Mesendoderm (in vitro differentiated cells): Measurements from ENCODE around the gene COX7A2.

ENCODE experiments used
- DNase-seq: peaks from one replicate; pipeline ENCODE4 v3.0.0; 2013
- H2AK5ac ChIP-seq: 2 replicates; pipeline ENCODE4 v1.6.1; 2013; ENCODE audit warnings: low read length, inconsistent platforms
- H2BK120ac ChIP-seq: 2 replicates; pipeline ENCODE4 v1.6.1; 2013; ENCODE audit warnings: low read depth, mild to moderate bottlenecking, low read length, moderate library complexity, mixed read lengths
- H2BK15ac ChIP-seq: replicated peaks from 2 replicates; pipeline ENCODE4 v1.6.1; 2013; ENCODE audit warnings: low read depth, mild to moderate bottlenecking, moderate library complexity
- H2BK5ac ChIP-seq: 2 replicates; pipeline ENCODE4 v1.6.1; 2013; ENCODE audit warnings: low read length, inconsistent platforms
- H3K18ac ChIP-seq: 2 replicates; pipeline ENCODE4 v1.6.1; 2013; ENCODE audit warnings: mild to moderate bottlenecking, low read length, mixed read lengths
- H3K23ac ChIP-seq: one replicate; pipeline ENCODE4 v1.6.1; 2013; ENCODE audit warnings: low read length
- H3K27ac ChIP-seq: 2 replicates; pipeline ENCODE4 v1.5.1; 2013; ENCODE audit warnings: low read depth, mild to moderate bottlenecking, inconsistent platforms, low read length, moderate library complexity
- H3K27me3 ChIP-seq: 2 replicates; pipeline ENCODE4 v1.6.1; 2013; ENCODE audit warnings: low read length, control low read depth, mild to moderate bottlenecking, inconsistent platforms; ENCODE audit not compliant: insufficient read depth, poor library complexity
- H3K36me3 ChIP-seq: 2 replicates; pipeline ENCODE4 v1.6.1; 2013; ENCODE audit warnings: low read length, inconsistent platforms; ENCODE audit not compliant: control insufficient read depth, insufficient read depth
- H3K4ac ChIP-seq: one replicate; pipeline ENCODE4 v1.6.1; 2013; ENCODE audit warnings: low read depth, mild to moderate bottlenecking, low read length, moderate library complexity
- H3K4me1 ChIP-seq: 2 replicates; pipeline ENCODE4 v1.6.1; 2013; ENCODE audit warnings: low read depth, low read length, inconsistent platforms; ENCODE audit not compliant: control insufficient read depth
- H3K4me2 ChIP-seq: 2 replicates; pipeline ENCODE4 v1.6.1; 2013; ENCODE audit warnings: low read length
- H3K4me3 ChIP-seq: 2 replicates; pipeline ENCODE4 v1.5.1; 2013; ENCODE audit warnings: mild to moderate bottlenecking, low read length
- H3K56ac ChIP-seq: one replicate; pipeline ENCODE4 v1.6.1; 2013; ENCODE audit warnings: low read length
- H3K79me1 ChIP-seq: 2 replicates; pipeline ENCODE4 v1.6.1; 2013; ENCODE audit warnings: low read length, inconsistent platforms
- H3K79me2 ChIP-seq: 2 replicates; pipeline ENCODE4 v1.6.1; 2013; ENCODE audit warnings: mild to moderate bottlenecking, low read length; ENCODE audit not compliant: control insufficient read depth, insufficient read depth
- H3K9ac ChIP-seq: 2 replicates; pipeline ENCODE4 v1.6.1; 2013; ENCODE audit warnings: low read length, inconsistent platforms
- H4K5ac ChIP-seq: one replicate; pipeline ENCODE4 v1.6.1; 2013; ENCODE audit warnings: low read length
- H4K8ac ChIP-seq: one replicate; pipeline ENCODE4 v1.6.1; 2013; ENCODE audit warnings: low read depth, mild to moderate bottlenecking, control low read depth, low read length, moderate library complexity
- WGBS: extraction: QIAGEN DNeasy Blood & Tissue Kit; methylation state at CpG from one replicate; pipeline ENCODE4 v1.1.7; 2013; ENCODE audit warnings: low lambda C conversion rate, missing lambda C conversion rate; ENCODE audit not compliant: insufficient coverage; ENCODE audit errors: extremely low coverage; 5-methylcytosine and 5-hydroxymethylcytosine counted together

COX7A2 gene

DNA sequence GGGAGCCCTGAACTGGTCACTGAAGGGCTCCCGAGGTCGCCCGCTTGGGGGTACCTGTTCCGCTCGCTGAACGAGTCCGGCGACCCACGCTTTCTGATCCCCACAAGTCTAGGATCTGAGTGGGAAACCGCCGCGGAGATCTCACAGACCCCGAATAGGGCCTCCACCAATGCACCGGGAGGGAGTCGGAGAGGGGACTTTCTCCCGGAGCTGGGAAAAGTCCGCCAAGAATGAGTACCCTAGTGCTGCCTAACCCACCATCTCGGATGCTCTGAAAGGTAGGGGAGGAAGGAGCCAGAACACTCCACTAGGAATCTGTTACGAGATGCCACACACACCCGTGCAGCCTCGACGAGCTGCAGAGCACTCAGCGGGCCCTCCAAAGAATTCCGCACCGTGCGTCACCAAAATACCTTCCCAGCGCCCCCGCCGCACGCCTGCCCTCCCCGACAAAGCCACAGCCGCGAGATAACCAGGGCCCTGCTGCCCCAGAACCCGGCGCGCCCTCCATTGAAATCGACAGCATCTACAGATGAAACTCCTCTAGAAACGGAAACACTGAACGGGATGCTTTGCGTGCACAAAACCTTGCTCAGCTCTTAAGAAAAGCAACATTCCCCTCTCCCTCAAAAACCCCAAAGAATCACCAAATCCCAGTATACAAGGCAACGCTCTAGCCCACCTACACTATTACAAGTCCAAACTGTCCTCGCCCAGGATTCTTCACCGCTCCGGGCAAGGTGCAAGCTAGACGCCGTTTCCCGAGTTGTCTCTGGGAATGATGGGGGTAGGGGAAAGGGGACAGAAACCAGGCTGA lies 38.4 kb downstream of the COX7A2 start:
- no peak overlapping the region for H2BK5ac ChIP-seq
- H3K36me3 ChIP-seq = no peaks in the 10 kb centered on the region
- DNase-seq = peak; percentile 67
- no peak overlapping the region for H2BK15ac ChIP-seq
- H4K5ac ChIP-seq = no peak overlapping the region
- H4K8ac ChIP-seq = no peak overlapping the region
- H3K27me3 ChIP-seq = peaks cover 46% of the 10 kb centered on the region
- no peak overlapping the region for H3K4ac ChIP-seq
- no peak overlapping the region for H2AK5ac ChIP-seq
- H3K79me1 ChIP-seq = no peaks in the 10 kb centered on the region
- no peak overlapping the region for H3K9ac ChIP-seq
- H3K4me3 ChIP-seq = no peak overlapping the region
- no peak overlapping the region for H2BK120ac ChIP-seq
- H3K18ac ChIP-seq = no peak overlapping the region
- H3K4me2 ChIP-seq = peak overlapping the region; percentile 71
- no peaks in the 10 kb centered on the region for H3K4me1 ChIP-seq
- no peak overlapping the region for H3K23ac ChIP-seq
- H3K27ac ChIP-seq = no peak overlapping the region
- WGBS = no CpG with 5 or more reads among the region's 47 CpGs
- peak overlapping the region; percentile 44 for H3K56ac ChIP-seq
- H3K79me2 ChIP-seq = no peaks in the 10 kb centered on the region

DNA sequence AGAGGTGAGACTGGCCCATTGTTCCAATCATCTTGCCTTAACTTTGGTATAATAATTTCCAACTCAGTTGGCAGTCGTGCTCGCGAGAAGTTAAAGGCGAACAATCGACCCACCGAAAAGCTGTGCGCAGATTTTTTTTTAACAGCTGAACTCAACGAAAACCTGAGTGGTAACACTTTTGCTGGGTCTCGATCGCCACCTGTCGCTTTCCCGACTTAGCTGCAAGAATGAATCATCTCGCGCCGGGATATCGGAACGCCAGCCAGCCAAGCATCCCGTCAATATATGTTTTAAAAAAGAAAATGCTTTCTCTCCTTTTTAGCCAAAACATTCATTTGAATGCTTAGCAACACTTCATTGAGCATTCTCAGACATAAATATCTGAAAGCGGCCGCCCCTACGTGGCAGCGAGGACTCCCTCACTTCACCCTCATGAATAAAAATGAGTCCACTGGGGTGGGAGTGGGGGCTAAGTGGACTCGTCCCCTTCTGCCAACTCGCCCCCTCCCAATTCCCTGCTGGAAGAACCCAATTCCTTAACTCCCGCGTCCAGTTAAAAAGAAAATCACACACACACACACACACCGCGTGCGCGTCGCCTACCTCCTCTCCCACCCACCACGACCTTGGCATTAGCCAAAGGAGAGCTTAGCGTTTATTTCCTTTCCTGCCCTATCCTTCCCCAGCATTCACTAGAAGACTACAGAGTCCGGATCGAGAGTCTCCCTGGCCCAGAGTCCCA lies 39.2 kb downstream of the COX7A2 start:
- no peak overlapping the region for H4K8ac ChIP-seq
- DNase-seq = peak; percentile 85
- H2BK15ac ChIP-seq = no peak overlapping the region
- no peak overlapping the region for H3K18ac ChIP-seq
- no peak overlapping the region for H3K4me3 ChIP-seq
- H3K36me3 ChIP-seq = no peaks in the 10 kb centered on the region
- H3K4me1 ChIP-seq = no peaks in the 10 kb centered on the region
- no CpG with 5 or more reads among the region's 35 CpGs for WGBS
- H3K56ac ChIP-seq = no peak overlapping the region
- no peaks in the 10 kb centered on the region for H3K79me2 ChIP-seq
- H3K79me1 ChIP-seq = no peaks in the 10 kb centered on the region
- H4K5ac ChIP-seq = no peak overlapping the region
- H2BK5ac ChIP-seq = no peak overlapping the region
- H3K27ac ChIP-seq = no peak overlapping the region
- H3K9ac ChIP-seq = no peak overlapping the region
- peaks cover 46% of the 10 kb centered on the region for H3K27me3 ChIP-seq
- H3K4ac ChIP-seq = no peak overlapping the region
- no peak overlapping the region for H2AK5ac ChIP-seq
- H3K4me2 ChIP-seq = peak overlapping the region; percentile 71
- H2BK120ac ChIP-seq = no peak overlapping the region
- H3K23ac ChIP-seq = no peak overlapping the region

DNA sequence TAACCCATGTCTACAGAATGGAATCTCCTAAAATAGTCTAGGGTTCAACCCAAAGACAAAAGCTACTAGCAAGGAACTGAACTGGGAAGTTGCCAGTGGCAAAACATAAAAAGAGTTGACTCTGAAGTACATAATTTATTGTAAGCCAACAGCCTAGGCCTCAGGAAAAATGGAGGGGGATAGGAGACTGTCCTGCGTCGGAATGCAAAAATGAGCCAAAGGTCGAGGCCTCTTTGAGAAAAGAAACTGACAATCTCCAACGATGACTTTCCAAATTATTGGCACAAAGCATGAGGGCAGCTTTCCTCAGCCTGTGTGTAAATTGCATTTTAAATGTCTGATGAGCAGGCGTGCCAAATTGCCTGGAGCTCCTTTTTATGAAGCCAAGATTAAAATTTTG lies 39.9 kb downstream of the COX7A2 start:
- Histone ChIP-seq H3K4me2 (no peak overlapping the region), H3K23ac (no peak overlapping the region), H3K4me1 (no peaks in the 10 kb centered on the region), H3K18ac (no peak overlapping the region), H2AK5ac (no peak overlapping the region), H4K8ac (no peak overlapping the region), H3K9ac (no peak overlapping the region), H3K4ac (no peak overlapping the region), H3K27ac (no peak overlapping the region), H3K36me3 (no peaks in the 10 kb centered on the region), H2BK5ac (no peak overlapping the region), H2BK15ac (no peak overlapping the region), H3K56ac (no peak overlapping the region), H3K27me3 (peaks cover 46% of the 10 kb centered on the region), H4K5ac (no peak overlapping the region), H3K79me1 (no peaks in the 10 kb centered on the region), H3K4me3 (no peak overlapping the region), H2BK120ac (no peak overlapping the region), H3K79me2 (no peaks in the 10 kb centered on the region)
- DNase-seq = no peak
- no CpG with 5 or more reads among the region's 5 CpGs for WGBS

DNA sequence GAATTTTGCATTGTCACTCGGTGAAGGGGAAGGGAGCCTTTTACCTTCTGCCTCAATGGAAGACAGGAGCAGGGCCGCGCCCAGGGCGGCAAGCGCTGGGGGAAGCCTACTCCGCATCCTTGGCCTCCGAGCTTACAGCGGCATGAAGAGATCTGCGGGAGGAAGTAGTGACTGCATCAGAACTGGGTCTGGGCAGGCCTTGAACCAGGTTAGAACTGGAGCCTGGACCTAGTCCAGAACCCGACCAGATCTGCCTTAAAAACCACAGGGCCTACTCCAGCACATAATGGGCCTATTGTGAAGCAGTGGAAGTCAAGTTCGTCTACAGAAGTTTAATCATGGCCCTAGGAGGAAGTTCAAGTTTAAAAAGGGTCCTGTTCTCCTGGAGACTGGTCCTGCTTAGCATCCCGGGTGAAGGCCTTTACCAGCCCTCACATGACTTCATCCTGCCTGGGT lies 40.9 kb downstream of the COX7A2 start:
- Histone ChIP-seq H2BK15ac (no peak overlapping the region), H3K27ac (no peak overlapping the region), H3K9ac (no peak overlapping the region), H3K4me2 (no peak overlapping the region), H3K36me3 (no peaks in the 10 kb centered on the region), H2AK5ac (no peak overlapping the region), H3K4me1 (no peaks in the 10 kb centered on the region), H4K5ac (no peak overlapping the region), H3K79me1 (no peaks in the 10 kb centered on the region), H3K27me3 (peaks cover 41% of the 10 kb centered on the region), H3K56ac (no peak overlapping the region), H3K4ac (no peak overlapping the region), H3K79me2 (no peaks in the 10 kb centered on the region), H2BK5ac (no peak overlapping the region), H2BK120ac (no peak overlapping the region), H3K23ac (no peak overlapping the region), H3K4me3 (no peak overlapping the region), H4K8ac (no peak overlapping the region), H3K18ac (no peak overlapping the region)
- peak; percentile 7 for DNase-seq
- WGBS = no CpG with 5 or more reads among the region's 12 CpGs

DNA sequence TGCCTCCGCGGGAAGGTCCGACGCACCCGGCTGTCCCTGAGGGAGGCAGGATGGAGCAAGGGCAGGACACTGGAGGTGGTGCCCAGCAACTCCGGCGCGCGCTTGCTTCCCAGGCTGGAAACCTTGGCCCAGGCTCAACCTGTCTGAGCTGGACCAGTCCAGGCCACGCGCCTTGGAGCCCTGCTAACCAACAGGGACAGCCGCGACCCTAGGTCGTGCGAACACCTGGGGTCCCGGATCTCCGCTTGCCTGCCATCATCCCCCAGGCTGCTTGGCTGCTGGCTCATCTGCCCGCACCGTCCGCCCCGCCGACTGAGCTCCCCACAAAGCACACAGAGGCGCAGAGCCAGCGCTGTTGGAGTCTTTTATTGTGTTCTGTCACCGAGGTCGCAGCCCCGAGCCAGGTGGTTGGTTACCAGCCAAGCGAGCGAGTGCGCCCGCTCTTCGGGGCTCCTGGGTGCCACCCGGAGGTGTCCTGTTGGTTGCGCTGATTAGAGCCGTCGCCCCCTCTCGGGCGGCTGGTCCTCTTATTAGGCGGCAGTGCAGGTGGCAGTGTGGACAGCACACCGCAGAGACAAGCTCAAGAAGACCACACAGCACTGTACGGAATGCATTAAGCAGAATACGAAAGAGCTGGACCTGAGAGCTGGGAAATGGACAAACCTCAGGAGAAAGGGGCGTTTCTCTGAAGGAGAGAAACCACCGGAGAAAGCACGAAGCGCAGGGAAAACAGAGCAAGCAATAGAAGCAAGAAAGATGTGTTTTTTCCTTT lies 41.5 kb downstream of the COX7A2 start:
- Histone ChIP-seq H2AK5ac (no peak overlapping the region), H3K36me3 (no peaks in the 10 kb centered on the region), H2BK5ac (no peak overlapping the region), H2BK120ac (no peak overlapping the region), H3K27ac (no peak overlapping the region), H3K4me2 (peak overlapping the region; percentile 78), H4K8ac (no peak overlapping the region), H3K56ac (peak overlapping the region; percentile 45), H3K18ac (no peak overlapping the region), H3K23ac (no peak overlapping the region), H3K4ac (no peak overlapping the region), H4K5ac (no peak overlapping the region), H3K4me1 (no peaks in the 10 kb centered on the region), H2BK15ac (no peak overlapping the region), H3K79me2 (no peaks in the 10 kb centered on the region), H3K79me1 (no peaks in the 10 kb centered on the region), H3K4me3 (no peak overlapping the region), H3K9ac (no peak overlapping the region), H3K27me3 (peaks cover 36% of the 10 kb centered on the region)
- DNase-seq = peak; percentile 44
- WGBS = no CpG with 5 or more reads among the region's 46 CpGs
